H1 (cell line): ENCODE measurements around the gene GALNT6.
A peak's percentile ranks its signal among the peaks of the same experiment; 100 is the strongest.

ENCODE experiments used
- CTCF ChIP-seq, 3 experiments: IDR thresholded peaks; 1 replicate in 2 of 3; 2 replicates in 1 of 3; pipeline versions ENCODE4 v1.5.1 to v1.6.1; 2011; ENCODE audit warnings: low read length in 3 of 3, mild to moderate bottlenecking in 3 of 3, inconsistent platforms in 2 of 3, low read depth in 1 of 3, moderate library complexity in 1 of 3; ENCODE audit not compliant: insufficient read depth in 1 of 3; ENCODE audit errors: control extremely low read depth in 1 of 3
- JUN ChIP-seq: IDR thresholded peaks from 2 replicates; pipeline ENCODE4 v1.6.1; 2011; ENCODE audit warnings: low read depth, mild to moderate bottlenecking, improper control_type of control experiment, low read length
- JUND ChIP-seq: IDR thresholded peaks from 2 replicates; pipeline ENCODE4 v1.6.1; 2011; ENCODE audit warnings: mild to moderate bottlenecking, improper control_type of control experiment, low read length
- POLR2A ChIP-seq, 2 experiments: IDR thresholded peaks; 1 replicate in 1 of 2; 2 replicates in 1 of 2; pipeline ENCODE4 v1.6.1; 2011; ENCODE audit warnings: low read depth in 2 of 2, low read length in 2 of 2, mild to moderate bottlenecking in 2 of 2; ENCODE audit errors: control extremely low read depth in 1 of 2
- RAD21 ChIP-seq, 2 experiments: IDR thresholded peaks in 1 of 2; conservative IDR thresholded peaks in 1 of 2; 2 replicates each; pipeline ENCODE4 v1.6.1; 2011; ENCODE audit warnings: low read depth in 2 of 2, low read length in 2 of 2, improper control_type of control experiment in 1 of 2, inconsistent platforms in 1 of 2, mild to moderate bottlenecking in 1 of 2, moderate library complexity in 1 of 2
- SIRT6 ChIP-seq: IDR thresholded peaks from one replicate; pipeline ENCODE4 v1.7.1; 2012; ENCODE audit warnings: low read length, inconsistent platforms

- peak; percentile 48 to 93 (median 84) for TF ChIP-seq CTCF (IDR thresholded peaks at IDR 0.05; ENCODE audit: control extremely low read depth in 1 of 3, insufficient read depth in 1 of 3, low read depth in 1 of 3, low read length in 3 of 3)
- no peak for TF ChIP-seq JUN
- TF ChIP-seq POLR2A (IDR thresholded peaks at IDR 0.05; ENCODE audit: control extremely low read depth in 1 of 2, low read depth in 2 of 2, low read length in 2 of 2) = no peak
- TF ChIP-seq JUND = no peak
- no peak for TF ChIP-seq SIRT6
- TF ChIP-seq RAD21 (IDR thresholded peaks at IDR 0.05 in 1 of 2, conservative IDR thresholded peaks at IDR 0.05 in 1 of 2; ENCODE audit: low read depth in 2 of 2, low read length in 2 of 2) = peak; percentile 97
Observed at GRCh38 chr12:51421266-51421884, 30.2 kb upstream of the GALNT6 start.
